ENCODE measurements around the gene BAIAP2. TPM values are rescaled to one million over a fixed set of nuclear protein-coding genes. Genes with fewer than 3 reads are reported as not detected.
A peak's percentile ranks its signal among the peaks of the same experiment; 100 is the strongest.

BAIAP2 gene
- total and polyA plus RNA-seq, 9 donors: 12.0 to 80.6 (median 23.2) TPM

- no peaks in the 10 kb centered on the region for H3K36me3 ChIP-seq
- no peaks in the 10 kb centered on the region for H3K27me3 ChIP-seq
- H3K9me3 ChIP-seq: no peaks in the 10 kb centered on the region
- 94 to 95% (median 95%) methylated on average over 10 to 12 of the region's 12 CpGs for WGBS, 3 donors
- intact Hi-C loops (cut with DNase I): no loop called here
- H3K4me3 ChIP-seq: no peak overlapping the region
- no peak overlapping the region for H3K27ac ChIP-seq
- TF ChIP-seq POLR2A (IDR thresholded peaks at IDR 0.05) (no peak), CTCF (IDR thresholded peaks at IDR 0.05) (no peak), EP300 (IDR thresholded peaks at IDR 0.05) (no peak)
- no peaks in the 10 kb centered on the region for H3K4me1 ChIP-seq (ENCODE audit: insufficient read depth)
- DNase-seq: no peak
Observed at GRCh38 chr17:81054308-81054707, 19.4 kb downstream of the BAIAP2 start.

GRCh38 chr17:81054881-81055370 lies 20.0 kb downstream of the BAIAP2 start:
- intact Hi-C loops (cut with DNase I): no loop called here
- no peaks in the 10 kb centered on the region for H3K27me3 ChIP-seq
- TF ChIP-seq EP300 (IDR thresholded peaks at IDR 0.05): no peak
- TF ChIP-seq POLR2A (IDR thresholded peaks at IDR 0.05): no peak
- no peak for TF ChIP-seq CTCF (IDR thresholded peaks at IDR 0.05)
- H3K4me3 ChIP-seq: no peak overlapping the region
- 89 to 92% (median 91%) methylated on average over 17 of the region's 17 CpGs for WGBS, 3 donors
- H3K36me3 ChIP-seq: no peaks in the 10 kb centered on the region
- no peak overlapping the region for H3K27ac ChIP-seq
- H3K9me3 ChIP-seq: no peaks in the 10 kb centered on the region
- H3K4me1 ChIP-seq (ENCODE audit: insufficient read depth): no peaks in the 10 kb centered on the region
- DNase-seq: no peak

GRCh38 chr17:81056312-81056711 lies 21.4 kb downstream of the BAIAP2 start:
- no peak overlapping the region for H3K27ac ChIP-seq
- H3K27me3 ChIP-seq: no peaks in the 10 kb centered on the region
- WGBS, 3 donors: 90 to 93% (median 91%) methylated on average over 19 of the region's 19 CpGs
- intact Hi-C loops (cut with DNase I): no loop called here
- H3K4me1 ChIP-seq (ENCODE audit: insufficient read depth): no peaks in the 10 kb centered on the region
- no peak overlapping the region for H3K4me3 ChIP-seq
- DNase-seq: no peak
- no peaks in the 10 kb centered on the region for H3K9me3 ChIP-seq
- TF ChIP-seq POLR2A (IDR thresholded peaks at IDR 0.05) (no peak), CTCF (IDR thresholded peaks at IDR 0.05) (no peak), EP300 (IDR thresholded peaks at IDR 0.05) (no peak)
- no peaks in the 10 kb centered on the region for H3K36me3 ChIP-seq

- H3K27ac ChIP-seq: no peak overlapping the region
- no peaks in the 10 kb centered on the region for H3K27me3 ChIP-seq
- peak in 2 of 5 donors; percentile 45 to 67 for DNase-seq
- TF ChIP-seq EP300 (IDR thresholded peaks at IDR 0.05) (no peak), POLR2A (IDR thresholded peaks at IDR 0.05) (no peak), CTCF (IDR thresholded peaks at IDR 0.05) (no peak)
- H3K36me3 ChIP-seq: no peaks in the 10 kb centered on the region
- WGBS, 3 donors: 46 to 57% (median 54%) methylated on average over 14 of the region's 14 CpGs
- no peak overlapping the region for H3K4me3 ChIP-seq
- intact Hi-C loops (cut with DNase I): no loop called here
- no peaks in the 10 kb centered on the region for H3K4me1 ChIP-seq (ENCODE audit: insufficient read depth)
- no peaks in the 10 kb centered on the region for H3K9me3 ChIP-seq
Observed at GRCh38 chr17:81057079-81057730, 22.3 kb downstream of the BAIAP2 start.
